Measurements from ENCODE around the gene STOML1. TPM values are rescaled to one million over a fixed set of nuclear protein-coding genes. Genes with fewer than 3 reads are reported as not detected.

The STOML1 gene
- total RNA-seq, 1 donor from 2014 or later, result 26.8 TPM

GRCh38 chr15:74024687-74025086 is 32.6 kb upstream of the STOML1 start:
- no peak for DNase-seq
- peak; percentile 10 for ATAC-seq (ENCODE audit: poor library complexity)
- intact Hi-C loops (cut with DNase I), result no loop called here

- ATAC-seq (ENCODE audit: poor library complexity), result no peak
- intact Hi-C loops (cut with DNase I), result no loop called here
- no peak for DNase-seq
These were observed 30.8 kb upstream of the STOML1 start for GRCh38 chr15:74022706-74023470.

- intact Hi-C loops (cut with DNase I), result no loop called here
- no peak for DNase-seq
- no peak for ATAC-seq (ENCODE audit: poor library complexity)
These were observed 27.6 kb upstream of the STOML1 start for GRCh38 chr15:74019734-74020133.

- intact Hi-C loops (cut with DNase I), result no loop called here
- ATAC-seq (ENCODE audit: poor library complexity) (no peak), DNase-seq (no peak)
These were observed 21.3 kb upstream of the STOML1 start for GRCh38 chr15:74013374-74013894.

- intact Hi-C loops (cut with DNase I), result no loop called here
- ATAC-seq (ENCODE audit: poor library complexity) (peak; percentile 84), DNase-seq (peak; percentile 78)
These were observed 19.5 kb upstream of the STOML1 start for GRCh38 chr15:74011610-74012009.

- intact Hi-C loops (cut with DNase I), result no loop called here
- DNase-seq (no peak), ATAC-seq (ENCODE audit: poor library complexity) (peak; percentile 53)
These were observed 18.9 kb upstream of the STOML1 start for GRCh38 chr15:74010929-74011540.

- DNase-seq (no peak), ATAC-seq (ENCODE audit: poor library complexity) (no peak)
- intact Hi-C loops (cut with DNase I), result no loop called here
These were observed 16.8 kb upstream of the STOML1 start for GRCh38 chr15:74008901-74009300.

GRCh38 chr15:74007820-74008371 is 15.8 kb upstream of the STOML1 start:
- ATAC-seq (ENCODE audit: poor library complexity) (peak; percentile 8), DNase-seq (no peak)
- intact Hi-C loops (cut with DNase I), result no loop called here

GRCh38 chr15:74006774-74007639 is 14.9 kb upstream of the STOML1 start:
- DNase-seq, result no peak
- ATAC-seq (ENCODE audit: poor library complexity), result peak; percentile 30
- intact Hi-C loops (cut with DNase I), result no loop called here

- DNase-seq (no peak), ATAC-seq (ENCODE audit: poor library complexity) (no peak)
- intact Hi-C loops (cut with DNase I), result loop anchor here (10.0 kb wide), 1 partner anchor 47 kb away; no protein-coding TSS in a partner anchor
These were observed 5.9 kb upstream of the STOML1 start for GRCh38 chr15:73997986-73998385.

GRCh38 chr15:73996939-73997338 is 4.8 kb upstream of the STOML1 start:
- intact Hi-C loops (cut with DNase I), result loop anchor here (10.0 kb wide), 1 partner anchor 48 kb away; no protein-coding TSS in a partner anchor
- no peak for DNase-seq
- ATAC-seq (ENCODE audit: poor library complexity), result no peak

GRCh38 chr15:73996267-73996666 is 4.2 kb upstream of the STOML1 start:
- no peak for ATAC-seq (ENCODE audit: poor library complexity)
- intact Hi-C loops (cut with DNase I), result loop anchor here (10.0 kb wide), 1 partner anchor 49 kb away; no protein-coding TSS in a partner anchor

GRCh38 chr15:73994912-73995622 is 3.0 kb upstream of the STOML1 start:
- DNase-seq (peak; percentile 51), ATAC-seq (ENCODE audit: poor library complexity) (peak; percentile 1)
- intact Hi-C loops (cut with DNase I), result loop anchor here (10.0 kb wide), 1 partner anchor 50 kb away; no protein-coding TSS in a partner anchor

More at GRCh38 chr15:73996267-73996666, 4.2 kb upstream of the STOML1 start:
- DNase-seq, result no peak

- intact Hi-C loops (cut with DNase I), result loop anchor here (10.0 kb wide), 1 partner anchor 50 kb away; no protein-coding TSS in a partner anchor
- DNase-seq (peak; percentile 98), ATAC-seq (ENCODE audit: poor library complexity) (peak; percentile 80)
These were observed 2.4 kb upstream of the STOML1 start, which contains the start of gene PML for GRCh38 chr15:73994413-73994883. PML (plus strand) TSS chr15:73994716; CDS start chr15:73994813, 97 bp downstream.

GRCh38 chr15:73993211-73993994 is 1.3 kb upstream of the STOML1 start:
- DNase-seq (no peak), ATAC-seq (ENCODE audit: poor library complexity) (no peak)
- intact Hi-C loops (cut with DNase I), result loop anchor here (10.0 kb wide), 1 partner anchor 51 kb away; no protein-coding TSS in a partner anchor

GRCh38 chr15:73992594-73992898 is 451 bp upstream of the STOML1 start:
- intact Hi-C loops (cut with DNase I), result loop anchor here (10.0 kb wide), 1 partner anchor 52 kb away; no protein-coding TSS in a partner anchor
- ATAC-seq (ENCODE audit: poor library complexity) (no peak), DNase-seq (no peak)

- intact Hi-C loops (cut with DNase I), result loop anchor here (10.0 kb wide), 1 partner anchor 54 kb away; no protein-coding TSS in a partner anchor
- peak; percentile 91 for DNase-seq
- peak; percentile 73 for ATAC-seq (ENCODE audit: poor library complexity)
These were observed 835 bp downstream of the STOML1 start for GRCh38 chr15:73991260-73991659.

Measured in Right ventricle myocardium superior (tissue), 1 donor.